Astrocyte (in vitro differentiated cells and primary cell): ENCODE results near the gene KRT12. TPM values are rescaled to one million over a fixed set of nuclear protein-coding genes. Genes with fewer than 3 reads are reported as not detected.

ENCODE experiments used
- DNase-seq: peaks from one replicate; pipeline ENCODE4 v3.0.0-alpha.2; 2010; ENCODE audit warnings: low read depth
- FAIRE-seq: peaks from 2 replicates; lab custom pipeline; 2011; peaks lifted over from hg19 to GRCh38; lab: Jason Lieb, UNC
- H2AFZ ChIP-seq: 2 replicates; pipeline ENCODE4 v1.6.0; 2012; ENCODE audit warnings: low read depth, low read length, inconsistent platforms
- H3K27ac ChIP-seq: 2 replicates; pipeline ENCODE4 v1.5.1; 2011; ENCODE audit warnings: low read depth, low read length, inconsistent platforms
- H3K27me3 ChIP-seq: 2 replicates; pipeline ENCODE4 v1.6.0; 2011; ENCODE audit warnings: low read length, inconsistent platforms; ENCODE audit not compliant: insufficient read depth
- H3K36me3 ChIP-seq: 2 replicates; pipeline ENCODE4 v1.5.1; 2011; ENCODE audit warnings: low read length, inconsistent platforms; ENCODE audit not compliant: insufficient read depth
- H3K4me1 ChIP-seq: 2 replicates; pipeline ENCODE4 v1.5.1; 2011; ENCODE audit warnings: low read length, inconsistent platforms; ENCODE audit not compliant: insufficient read depth
- H3K4me2 ChIP-seq: 2 replicates; pipeline ENCODE4 v1.6.0; 2012; ENCODE audit warnings: low read length, inconsistent platforms
- H3K4me3 ChIP-seq: 2 replicates; pipeline ENCODE4 v1.5.1; 2011; ENCODE audit warnings: low read depth, mild to moderate bottlenecking, low read length, inconsistent platforms; ENCODE audit not compliant: insufficient read depth
- H3K79me2 ChIP-seq: 2 replicates; pipeline ENCODE4 v1.6.0; 2012; ENCODE audit warnings: mild to moderate bottlenecking, low read length, inconsistent platforms; ENCODE audit not compliant: insufficient read depth
- H3K9ac ChIP-seq: 2 replicates; pipeline ENCODE4 v1.6.0; 2012; ENCODE audit warnings: mild to moderate bottlenecking, low read length, inconsistent platforms
- H3K9me3 ChIP-seq: 2 replicates; pipeline ENCODE4 v1.5.1; 2012; ENCODE audit warnings: low read depth, mild to moderate bottlenecking, low read length, inconsistent platforms; ENCODE audit not compliant: insufficient read depth
- H4K20me1 ChIP-seq: 2 replicates; pipeline ENCODE4 v1.6.0; 2012; ENCODE audit warnings: low read length, inconsistent platforms; ENCODE audit not compliant: insufficient read depth
- H3K27ac Mint-ChIP-seq: one replicate; pipeline ENCODE4 v1.8.0; 2021; ENCODE audit warnings: mild to moderate bottlenecking, mixed read lengths; ENCODE audit not compliant: unreplicated experiment
- H3K27me3 Mint-ChIP-seq: one replicate; pipeline ENCODE4 v1.8.0; 2021; ENCODE audit warnings: low read depth, mixed read lengths; ENCODE audit not compliant: unreplicated experiment
- H3K36me3 Mint-ChIP-seq: one replicate; pipeline ENCODE4 v1.8.0; 2021; ENCODE audit warnings: low read depth, mixed read lengths; ENCODE audit not compliant: unreplicated experiment
- H3K4me1 Mint-ChIP-seq: one replicate; pipeline ENCODE4 v1.8.0; 2021; ENCODE audit warnings: low read depth, mixed read lengths; ENCODE audit not compliant: unreplicated experiment
- H3K4me3 Mint-ChIP-seq: one replicate; pipeline ENCODE4 v1.8.0; 2021; ENCODE audit warnings: mild to moderate bottlenecking, moderate library complexity, mixed read lengths; ENCODE audit not compliant: unreplicated experiment
- H3K9me3 Mint-ChIP-seq: one replicate; pipeline ENCODE4 v1.8.0; 2021; ENCODE audit warnings: mild to moderate bottlenecking, mixed read lengths; ENCODE audit not compliant: unreplicated experiment
- CTCF ChIP-seq: IDR thresholded peaks from 2 replicates; pipeline ENCODE4 v1.5.1; 2011; ENCODE audit warnings: low read depth, mild to moderate bottlenecking, inconsistent platforms, low read length, moderate library complexity; ENCODE audit not compliant: insufficient read depth
- EZH2 ChIP-seq: IDR thresholded peaks from 2 replicates; pipeline ENCODE4 v1.6.1; 2012; ENCODE audit warnings: mild to moderate bottlenecking, low read length, inconsistent platforms; ENCODE audit not compliant: insufficient read depth
- total RNA-seq: library from RNA; stranded (reverse); gene quantifications from 2 replicates; pipeline ENCODE4 v1.2.1, GENCODE V29; 2021

The KRT12 gene
- total RNA-seq, 1 donor from 2014 or later, result not detected

- Histone ChIP-seq H3K36me3 (no peaks in the 10 kb centered on the region), H3K4me1 (no peaks in the 10 kb centered on the region), H4K20me1 (no peaks in the 10 kb centered on the region), H3K4me3 (no peak overlapping the region), H2AFZ (no peak overlapping the region), H3K9me3 (no peaks in the 10 kb centered on the region), H3K79me2 (peaks cover 26% of the 10 kb centered on the region), H3K27me3 (no peaks in the 10 kb centered on the region), H3K4me2 (no peak overlapping the region), H3K27ac (no peak overlapping the region), H3K9ac (no peak overlapping the region)
- Mint-ChIP-seq H3K27ac (no peak overlapping the region), H3K4me1 (peaks cover 12% of the 10 kb centered on the region), H3K4me3 (no peak overlapping the region), H3K36me3 (peaks cover 2% of the 10 kb centered on the region), H3K9me3 (no peaks in the 10 kb centered on the region), H3K27me3 (no peaks in the 10 kb centered on the region)
- TF ChIP-seq EZH2 (no peak), CTCF (no peak)
- FAIRE-seq (no peak), DNase-seq (no peak)
These were observed 41.4 kb downstream of the KRT12 start for GRCh38 chr17:40825599-40825998.

GRCh38 chr17:40824015-40824832 is 42.8 kb downstream of the KRT12 start:
- Histone ChIP-seq H3K4me3 (no peak overlapping the region), H3K27ac (no peak overlapping the region), H3K4me2 (no peak overlapping the region), H4K20me1 (no peaks in the 10 kb centered on the region), H3K27me3 (no peaks in the 10 kb centered on the region), H3K4me1 (peaks cover 7% of the 10 kb centered on the region), H3K36me3 (no peaks in the 10 kb centered on the region), H3K79me2 (peaks cover 28% of the 10 kb centered on the region), H2AFZ (no peak overlapping the region), H3K9ac (no peak overlapping the region), H3K9me3 (no peaks in the 10 kb centered on the region)
- Mint-ChIP-seq H3K4me1 (peaks cover 21% of the 10 kb centered on the region), H3K36me3 (peaks cover 2% of the 10 kb centered on the region), H3K4me3 (no peak overlapping the region), H3K9me3 (no peaks in the 10 kb centered on the region), H3K27me3 (no peaks in the 10 kb centered on the region), H3K27ac (no peak overlapping the region)
- DNase-seq, result no peak
- TF ChIP-seq EZH2 (no peak), CTCF (no peak)
- FAIRE-seq, result no peak
